H9 (cell line): ENCODE data around the gene JPH2. TPM values are rescaled to one million over a fixed set of nuclear protein-coding genes. Genes with fewer than 3 reads are reported as not detected.

Source experiments
- DNase-seq: peaks from one replicate; pipeline ENCODE4 v3.0.0-alpha.2; 2017
- H2AFZ ChIP-seq: one replicate; pipeline ENCODE4 v1.6.1; 2013; ENCODE audit warnings: mild to moderate bottlenecking, low read length, control low read depth, moderate library complexity
- H2AK5ac ChIP-seq: 2 replicates; pipeline ENCODE4 v1.6.1; 2013; ENCODE audit warnings: low read length, control low read depth, mixed read lengths; ENCODE audit not compliant: insufficient read length
- H2BK120ac ChIP-seq: one replicate; pipeline ENCODE4 v1.6.1; 2013; ENCODE audit warnings: low read depth, mild to moderate bottlenecking, low read length, control low read depth, inconsistent platforms; ENCODE audit not compliant: poor library complexity, severe bottlenecking
- H2BK12ac ChIP-seq: 2 replicates; pipeline ENCODE4 v1.6.1; 2013; ENCODE audit warnings: low read length, control low read depth, mixed read lengths, low read depth; ENCODE audit not compliant: insufficient read length
- H2BK15ac ChIP-seq: 2 replicates; pipeline ENCODE4 v1.6.1; 2013; ENCODE audit warnings: low read depth, low read length, control low read depth
- H2BK20ac ChIP-seq: one replicate; pipeline ENCODE4 v1.6.1; 2013; ENCODE audit warnings: low read depth, mild to moderate bottlenecking, low read length, control low read depth, inconsistent platforms; ENCODE audit not compliant: poor library complexity, severe bottlenecking
- H2BK5ac ChIP-seq: 2 replicates; pipeline ENCODE4 v1.6.1; 2013; ENCODE audit warnings: low read length, control low read depth, mixed read lengths; ENCODE audit not compliant: insufficient read length
- H3K14ac ChIP-seq: 2 replicates; pipeline ENCODE4 v1.6.1; 2013; ENCODE audit warnings: low read length, control low read depth; ENCODE audit not compliant: insufficient read depth
- H3K18ac ChIP-seq: 2 replicates; pipeline ENCODE4 v1.6.1; 2013; ENCODE audit warnings: low read depth, mild to moderate bottlenecking, mixed read lengths, low read length, control low read depth; ENCODE audit not compliant: insufficient read length
- H3K23ac ChIP-seq: 2 replicates; pipeline ENCODE4 v1.6.1; 2013; ENCODE audit warnings: low read length, control low read depth, mixed read lengths, low read depth; ENCODE audit not compliant: insufficient read length
- H3K23me2 ChIP-seq: 2 replicates; pipeline ENCODE4 v1.6.1; 2013; ENCODE audit warnings: low read depth, mild to moderate bottlenecking, mixed read lengths, low read length, control low read depth; ENCODE audit not compliant: insufficient read length, poor library complexity, severe bottlenecking
- H3K27ac ChIP-seq: 2 replicates; pipeline ENCODE4 v1.5.1; 2013; ENCODE audit warnings: low read length, control low read depth, mixed read lengths, low read depth; ENCODE audit not compliant: insufficient read length
- H3K27me3 ChIP-seq: 2 replicates; pipeline ENCODE4 v1.6.1; 2013; ENCODE audit warnings: low read length, control low read depth, inconsistent platforms; ENCODE audit not compliant: insufficient read depth
- H3K4ac ChIP-seq: 2 replicates; pipeline ENCODE4 v1.6.1; 2013; ENCODE audit warnings: low read depth, mild to moderate bottlenecking, control low read depth, inconsistent platforms, low read length, moderate library complexity
- H3K4me1 ChIP-seq: 2 replicates; pipeline ENCODE4 v1.6.1; 2013; ENCODE audit warnings: low read length, control low read depth, inconsistent platforms; ENCODE audit not compliant: insufficient read depth
- H3K4me2 ChIP-seq: 2 replicates; pipeline ENCODE4 v1.6.1; 2013; ENCODE audit warnings: low read length, control low read depth, mixed read lengths; ENCODE audit not compliant: insufficient read length, insufficient read depth
- H3K56ac ChIP-seq: 2 replicates; pipeline ENCODE4 v1.6.1; 2013; ENCODE audit warnings: low read depth, mild to moderate bottlenecking, mixed read lengths, low read length, control low read depth; ENCODE audit not compliant: insufficient read length
- H3K79me1 ChIP-seq: 2 replicates; pipeline ENCODE4 v1.6.1; 2013; ENCODE audit warnings: low read depth, mild to moderate bottlenecking, moderate library complexity, low read length, control low read depth, inconsistent platforms; ENCODE audit not compliant: insufficient read depth, poor library complexity, severe bottlenecking
- H3K79me2 ChIP-seq: 2 replicates; pipeline ENCODE4 v1.6.1; 2013; ENCODE audit warnings: low read length, control low read depth, inconsistent platforms; ENCODE audit not compliant: insufficient read depth
- H3K9ac ChIP-seq: 2 replicates; pipeline ENCODE4 v1.6.1; 2013; ENCODE audit warnings: low read length, control low read depth, mixed read lengths; ENCODE audit not compliant: insufficient read length; ENCODE audit errors: extremely low read depth
- H3K9me3 ChIP-seq: one replicate; pipeline ENCODE4 v1.6.1; 2013; ENCODE audit warnings: low read depth, low read length, inconsistent platforms; ENCODE audit not compliant: control insufficient read depth
- H3T11ph ChIP-seq: one replicate; pipeline ENCODE4 v1.6.1; 2013; ENCODE audit warnings: mild to moderate bottlenecking, low read length, control low read depth, inconsistent platforms
- H4K20me1 ChIP-seq: one replicate; pipeline ENCODE4 v1.6.1; 2013; ENCODE audit not compliant: control insufficient read depth, insufficient read length, insufficient read depth
- H4K5ac ChIP-seq: 2 replicates; pipeline ENCODE4 v1.6.1; 2013; ENCODE audit warnings: low read depth, mild to moderate bottlenecking, mixed read lengths, low read length, control low read depth; ENCODE audit not compliant: insufficient read length
- H4K8ac ChIP-seq: replicated peaks from 2 replicates; pipeline ENCODE4 v1.6.1; 2013; ENCODE audit warnings: low read length, control low read depth, mixed read lengths, low read depth; ENCODE audit not compliant: insufficient read length
- H4K91ac ChIP-seq: 2 replicates; pipeline ENCODE4 v1.6.1; 2013; ENCODE audit warnings: low read depth, mild to moderate bottlenecking, moderate library complexity, mixed read lengths, low read length, control low read depth; ENCODE audit not compliant: insufficient read length
- H3K27ac Mint-ChIP-seq, 3 experiments: 2 replicates in 2 of 3; 3 replicates in 1 of 3; pipeline ENCODE4 v1.8.0; 2020 to 2021; ENCODE audit warnings: mixed read lengths in 3 of 3, mild to moderate bottlenecking in 1 of 3, moderate library complexity in 1 of 3
- H3K27me3 Mint-ChIP-seq: 2 replicates; pipeline ENCODE4 v1.8.0; 2021; ENCODE audit warnings: low read depth, mild to moderate bottlenecking, moderate library complexity, mixed read lengths
- H3K36me3 Mint-ChIP-seq, 3 experiments: 2 replicates in 2 of 3; 3 replicates in 1 of 3; pipeline ENCODE4 v1.8.0; 2020 to 2021; ENCODE audit warnings: low read depth in 3 of 3, mixed read lengths in 3 of 3; ENCODE audit not compliant: insufficient read depth in 1 of 3
- H3K4me1 Mint-ChIP-seq, 2 experiments: 2 replicates each; pipeline ENCODE4 v1.8.0; 2020; ENCODE audit warnings: mixed read lengths in 2 of 2
- H3K4me3 Mint-ChIP-seq, 2 experiments: 2 replicates in 1 of 2; 3 replicates in 1 of 2; pipeline ENCODE4 v1.8.0; 2020 to 2021; ENCODE audit warnings: mild to moderate bottlenecking in 2 of 2, mixed read lengths in 2 of 2, moderate library complexity in 1 of 2
- H3K9me3 Mint-ChIP-seq, 2 experiments: 2 replicates in 1 of 2; 3 replicates in 1 of 2; pipeline ENCODE4 v1.8.0; 2020; ENCODE audit warnings: mild to moderate bottlenecking in 2 of 2, mixed read lengths in 2 of 2, moderate library complexity in 1 of 2
- CTCF ChIP-seq: fragments of 200-600 bp; sonication (generic); conservative IDR thresholded peaks from 3 replicates; pipeline ENCODE4 v1.8.0; 2021; ENCODE audit warnings: antibody characterized with exemption, mild to moderate bottlenecking
- WGBS: extraction: QIAGEN DNeasy Blood & Tissue Kit; methylation state at CpG from one replicate; pipeline ENCODE4 v1.1.7; 2013; ENCODE audit warnings: missing lambda C conversion rate, low lambda C conversion rate, mixed read lengths; ENCODE audit not compliant: insufficient read length; ENCODE audit errors: extremely low coverage; 5-methylcytosine and 5-hydroxymethylcytosine counted together
- total RNA-seq: library from RNA; stranded (reverse); gene quantifications from 2 replicates; pipeline ENCODE4 v1.2.1, GENCODE V29; 2021

The JPH2 gene
- total RNA-seq, 1 experiment from 2014 or later, result 0.31 TPM

- no peaks in the 10 kb centered on the region for H4K20me1 ChIP-seq
- H3K9me3 Mint-ChIP-seq, result peaks cover 0 to 2% of the 10 kb centered on the region in 2 experiments; a peak in 2 of 5 replicates
- no peaks in the 10 kb centered on the region for H3K27me3 ChIP-seq
- H3K9me3 ChIP-seq, result no peaks in the 10 kb centered on the region
- peak overlapping the region; percentile 82 for H3K4me2 ChIP-seq
- H3K18ac ChIP-seq, result no peak overlapping the region
- H3K79me2 ChIP-seq, result peaks cover 21% of the 10 kb centered on the region
- no peak overlapping the region for H3K14ac ChIP-seq
- peak overlapping the region; percentile 49 for H3K9ac ChIP-seq
- TF ChIP-seq CTCF, result no peak
- H4K91ac ChIP-seq, result no peak overlapping the region
- H4K8ac ChIP-seq, result no peak overlapping the region
- H3K23me2 ChIP-seq, result peaks cover 15% of the 10 kb centered on the region
- no CpG with 5 or more reads among the region's 7 CpGs for WGBS
- no peak overlapping the region for H3K27ac ChIP-seq
- no peak for DNase-seq
- no peak overlapping the region for H2AK5ac ChIP-seq
- H3K79me1 ChIP-seq, result peaks cover 3% of the 10 kb centered on the region
- H2AFZ ChIP-seq, result no peak overlapping the region
- no peak overlapping the region for H3K23ac ChIP-seq
- H3K27ac Mint-ChIP-seq, result peak overlapping the region in 2 of 3 experiments; percentile 31 to 33; a peak in 2 of 7 replicates
- H2BK20ac ChIP-seq, result no peak overlapping the region
- H2BK5ac ChIP-seq, result no peak overlapping the region
- H3K4ac ChIP-seq, result no peak overlapping the region
- peaks cover 11 to 24% (median 21%) of the 10 kb centered on the region in 3 experiments for H3K36me3 Mint-ChIP-seq
- no peak overlapping the region for H2BK120ac ChIP-seq
- H3K4me1 Mint-ChIP-seq, result peaks cover 25 to 35% of the 10 kb centered on the region in 2 experiments
- no peak overlapping the region for H2BK12ac ChIP-seq
- no peaks in the 10 kb centered on the region for H3K27me3 Mint-ChIP-seq
- no peak overlapping the region for H3K56ac ChIP-seq
- H2BK15ac ChIP-seq, result no peak overlapping the region
- peaks cover 3% of the 10 kb centered on the region; the same call in 1 of the 2 replicates for H3K4me1 ChIP-seq
- H3T11ph ChIP-seq, result no peak overlapping the region
- H3K4me3 Mint-ChIP-seq, result peak overlapping the region; percentile 98 to 100
- H4K5ac ChIP-seq, result no peak overlapping the region
Measured at GRCh38 chr20:44208770-44209169, 21.8 kb upstream of the JPH2 start.
